Trophoblast cell (in vitro differentiated cells and primary cell): ENCODE results near the gene ULK3.

Experiments used
- DNase-seq, 2 donors: peaks; one replicate each; pipeline ENCODE4 v3.0.0-alpha.2; 2016
- H2AFZ ChIP-seq: 2 replicates; pipeline ENCODE4 v1.6.1; 2013; ENCODE audit warnings: low read length, moderate library complexity, mild to moderate bottlenecking; ENCODE audit not compliant: insufficient read depth, poor library complexity
- H2AK5ac ChIP-seq: 2 replicates; pipeline ENCODE4 v1.6.1; 2013; ENCODE audit warnings: mild to moderate bottlenecking, low read length
- H2BK120ac ChIP-seq: 2 replicates; pipeline ENCODE4 v1.6.1; 2013; ENCODE audit warnings: low read length, mild to moderate bottlenecking, moderate library complexity; ENCODE audit not compliant: insufficient read depth, poor library complexity
- H2BK12ac ChIP-seq: 2 replicates; pipeline ENCODE4 v1.6.1; 2013; ENCODE audit warnings: mild to moderate bottlenecking, low read length, moderate library complexity
- H2BK5ac ChIP-seq: 2 replicates; pipeline ENCODE4 v1.6.1; 2013; ENCODE audit warnings: low read length, low read depth, moderate library complexity, mild to moderate bottlenecking; ENCODE audit not compliant: poor library complexity
- H3K14ac ChIP-seq: 2 replicates; pipeline ENCODE4 v1.6.1; 2013; ENCODE audit warnings: mild to moderate bottlenecking, low read length
- H3K18ac ChIP-seq: 2 replicates; pipeline ENCODE4 v1.6.1; 2013; ENCODE audit warnings: mild to moderate bottlenecking, low read length
- H3K23ac ChIP-seq: 2 replicates; pipeline ENCODE4 v1.6.1; 2013; ENCODE audit warnings: low read length
- H3K27ac ChIP-seq: 2 replicates; pipeline ENCODE4 v1.5.1; 2013; ENCODE audit warnings: low read depth, mild to moderate bottlenecking, inconsistent platforms, low read length, moderate library complexity
- H3K27me3 ChIP-seq: 2 replicates; pipeline ENCODE4 v1.6.1; 2013; ENCODE audit warnings: inconsistent platforms, mild to moderate bottlenecking, low read length, moderate library complexity; ENCODE audit not compliant: insufficient read depth
- H3K36me3 ChIP-seq, 2 experiments: 1 replicate in 1 of 2; 2 replicates in 1 of 2; pipeline ENCODE4 v1.6.1; 2013; ENCODE audit warnings: low read length in 2 of 2, mild to moderate bottlenecking in 2 of 2, moderate library complexity in 1 of 2; ENCODE audit not compliant: insufficient read depth in 2 of 2, control insufficient read depth in 1 of 2
- H3K4ac ChIP-seq: 2 replicates; pipeline ENCODE4 v1.6.1; 2013; ENCODE audit warnings: low read depth, mild to moderate bottlenecking, low read length, moderate library complexity
- H3K4me1 ChIP-seq, 2 experiments: 1 replicate in 1 of 2; 2 replicates in 1 of 2; pipeline ENCODE4 v1.6.1; 2013; ENCODE audit warnings: low read length in 2 of 2, mild to moderate bottlenecking in 2 of 2, moderate library complexity in 1 of 2; ENCODE audit not compliant: insufficient read depth in 2 of 2, control insufficient read depth in 1 of 2
- H3K4me2 ChIP-seq: 2 replicates; pipeline ENCODE4 v1.6.1; 2013; ENCODE audit warnings: inconsistent platforms, mild to moderate bottlenecking, low read length, moderate library complexity
- H3K4me3 ChIP-seq: 2 replicates; pipeline ENCODE4 v1.5.1; 2013; ENCODE audit warnings: mild to moderate bottlenecking, low read depth, low read length, inconsistent platforms
- H3K79me1 ChIP-seq: one replicate; pipeline ENCODE4 v1.6.1; 2013; ENCODE audit warnings: low read length
- H3K79me2 ChIP-seq: 2 replicates; pipeline ENCODE4 v1.6.1; 2013; ENCODE audit warnings: low read length, mild to moderate bottlenecking; ENCODE audit not compliant: control insufficient read depth, insufficient read depth, poor library complexity
- H3K9ac ChIP-seq: 2 replicates; pipeline ENCODE4 v1.6.1; 2013; ENCODE audit warnings: mild to moderate bottlenecking, low read length
- H3K9me3 ChIP-seq: 2 replicates; pipeline ENCODE4 v1.6.1; 2013; ENCODE audit warnings: low read depth, mild to moderate bottlenecking, control low read depth, inconsistent platforms, low read length; ENCODE audit not compliant: insufficient read depth
- H4K12ac ChIP-seq: 2 replicates; pipeline ENCODE4 v1.6.1; 2013; ENCODE audit warnings: low read depth, mild to moderate bottlenecking, low read length, moderate library complexity
- H4K8ac ChIP-seq: 2 replicates; pipeline ENCODE4 v1.6.1; 2013; ENCODE audit warnings: low read depth, mild to moderate bottlenecking, low read length, moderate library complexity
- H4K91ac ChIP-seq: one replicate; pipeline ENCODE4 v1.6.1; 2013; ENCODE audit warnings: low read depth, mild to moderate bottlenecking, low read length, moderate library complexity
- WGBS: extraction: QIAGEN DNeasy Blood & Tissue Kit; methylation state at CpG from one replicate; pipeline ENCODE4 v1.1.7; 2013; ENCODE audit warnings: missing lambda C conversion rate; ENCODE audit not compliant: insufficient read length, insufficient coverage; ENCODE audit errors: extremely low coverage; 5-methylcytosine and 5-hydroxymethylcytosine counted together

Gene ULK3

GRCh38 chr15:74858369-74858740 is 15.4 kb upstream of the ULK3 start:
- no peak overlapping the region for H2BK12ac ChIP-seq
- H3K23ac ChIP-seq: no peak overlapping the region
- H4K8ac ChIP-seq: no peak overlapping the region
- no peak overlapping the region for H2AK5ac ChIP-seq
- no peak overlapping the region for H2AFZ ChIP-seq
- no peak overlapping the region for H3K27ac ChIP-seq
- no peak overlapping the region for H2BK120ac ChIP-seq
- no peak overlapping the region for H3K14ac ChIP-seq
- H3K9ac ChIP-seq: no peak overlapping the region
- no peak overlapping the region for H3K4ac ChIP-seq
- H3K79me2 ChIP-seq: peaks cover 5% of the 10 kb centered on the region
- WGBS: no CpG with 5 or more reads among the region's 4 CpGs
- H2BK5ac ChIP-seq: no peak overlapping the region
- no peaks in the 10 kb centered on the region for H3K79me1 ChIP-seq
- H4K12ac ChIP-seq: no peak overlapping the region
- H3K18ac ChIP-seq: no peak overlapping the region
- no peak overlapping the region for H3K4me2 ChIP-seq
- no peak overlapping the region for H4K91ac ChIP-seq
- no peak for DNase-seq
- H3K4me3 ChIP-seq: no peak overlapping the region
- H3K36me3 ChIP-seq: peaks cover 11% of the 10 kb centered on the region in 2 experiments
- H3K9me3 ChIP-seq: no peaks in the 10 kb centered on the region
- peaks cover 14% of the 10 kb centered on the region in 2 experiments for H3K4me1 ChIP-seq
- no peaks in the 10 kb centered on the region for H3K27me3 ChIP-seq

GRCh38 chr15:74857671-74858368 is 14.9 kb upstream of the ULK3 start:
- Histone ChIP-seq H3K9ac (no peak overlapping the region), H3K4me2 (no peak overlapping the region), H2BK12ac (no peak overlapping the region), H2AFZ (no peak overlapping the region), H3K79me2 (peaks cover 5% of the 10 kb centered on the region), H3K36me3 (peaks cover 16% of the 10 kb centered on the region in 2 experiments), H2BK5ac (no peak overlapping the region), H3K9me3 (no peaks in the 10 kb centered on the region), H4K12ac (no peak overlapping the region), H3K27ac (no peak overlapping the region), H2AK5ac (no peak overlapping the region), H4K91ac (peak overlapping the region; percentile 33), H3K18ac (peak overlapping the region; percentile 51), H2BK120ac (no peak overlapping the region), H3K14ac (peak overlapping the region; percentile 37), H3K23ac (no peak overlapping the region), H3K27me3 (no peaks in the 10 kb centered on the region), H4K8ac (no peak overlapping the region), H3K4me3 (no peak overlapping the region), H3K79me1 (no peaks in the 10 kb centered on the region), H3K4me1 (peaks cover 14% of the 10 kb centered on the region in 2 experiments), H3K4ac (no peak overlapping the region)
- DNase-seq: no peak
- WGBS: no CpG with 5 or more reads among the region's 9 CpGs

DNA sequence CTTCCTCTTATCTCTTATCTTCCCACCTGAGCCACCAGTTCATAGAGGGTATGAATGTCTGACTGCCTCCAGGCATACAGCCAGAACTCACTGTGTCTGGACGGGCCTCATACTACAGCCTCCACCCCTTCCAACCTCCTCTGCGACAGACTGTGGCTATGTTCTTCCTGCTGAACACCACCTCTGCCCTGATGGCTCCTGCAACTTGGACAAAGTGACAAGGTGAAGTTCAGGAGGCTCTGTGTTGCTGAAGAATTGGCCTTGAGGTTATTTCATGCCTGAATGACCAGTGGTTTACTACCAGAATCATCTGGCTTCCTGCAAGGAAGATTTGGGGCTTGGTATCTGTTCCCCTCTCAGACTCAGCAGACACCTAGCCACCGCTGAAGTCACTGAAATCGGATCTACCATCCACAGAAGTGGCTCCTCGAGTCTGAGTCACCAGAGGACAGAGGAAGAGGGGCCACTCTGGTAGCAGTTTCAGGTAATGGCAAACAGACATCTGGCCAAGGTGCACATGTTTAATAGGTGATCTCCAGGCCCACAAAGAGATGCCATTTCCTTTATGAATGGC is 14.2 kb upstream of the ULK3 start:
- H2BK120ac ChIP-seq: no peak overlapping the region
- no peak overlapping the region for H3K4me3 ChIP-seq
- peaks cover 5% of the 10 kb centered on the region for H3K79me2 ChIP-seq
- no peak overlapping the region for H3K23ac ChIP-seq
- H4K8ac ChIP-seq: no peak overlapping the region
- H3K18ac ChIP-seq: no peak overlapping the region
- H3K9me3 ChIP-seq: no peaks in the 10 kb centered on the region
- no peak overlapping the region for H2AFZ ChIP-seq
- H3K9ac ChIP-seq: no peak overlapping the region
- no peak overlapping the region for H2AK5ac ChIP-seq
- WGBS: no CpG with 5 or more reads among the region's 5 CpGs
- no peak overlapping the region for H3K14ac ChIP-seq
- no peak overlapping the region for H2BK5ac ChIP-seq
- peak; percentile 76 to 82 for DNase-seq
- no peak overlapping the region for H3K4me2 ChIP-seq
- no peak overlapping the region for H4K12ac ChIP-seq
- H3K4me1 ChIP-seq: peaks cover 14 to 15% of the 10 kb centered on the region in 2 experiments
- peaks cover 20 to 22% of the 10 kb centered on the region in 2 experiments for H3K36me3 ChIP-seq
- H3K27me3 ChIP-seq: no peaks in the 10 kb centered on the region
- no peak overlapping the region for H4K91ac ChIP-seq
- no peak overlapping the region for H2BK12ac ChIP-seq
- H3K4ac ChIP-seq: no peak overlapping the region
- no peaks in the 10 kb centered on the region for H3K79me1 ChIP-seq
- no peak overlapping the region for H3K27ac ChIP-seq

- no peak overlapping the region for H2BK12ac ChIP-seq
- no peak for DNase-seq
- no peak overlapping the region for H3K18ac ChIP-seq
- H3K4me1 ChIP-seq: peaks cover 14 to 21% of the 10 kb centered on the region in 2 experiments
- H2BK5ac ChIP-seq: no peak overlapping the region
- no peak overlapping the region for H2AFZ ChIP-seq
- no peaks in the 10 kb centered on the region for H3K79me1 ChIP-seq
- no peak overlapping the region for H3K4me3 ChIP-seq
- peaks cover 24 to 28% of the 10 kb centered on the region in 2 experiments for H3K36me3 ChIP-seq
- no peak overlapping the region for H3K27ac ChIP-seq
- H3K79me2 ChIP-seq: peaks cover 5% of the 10 kb centered on the region
- no peak overlapping the region for H3K14ac ChIP-seq
- no peaks in the 10 kb centered on the region for H3K27me3 ChIP-seq
- H4K91ac ChIP-seq: no peak overlapping the region
- no peak overlapping the region for H3K4ac ChIP-seq
- WGBS: no CpG with 5 or more reads among the region's 1 CpG
- H4K8ac ChIP-seq: no peak overlapping the region
- H3K9me3 ChIP-seq: no peaks in the 10 kb centered on the region
- H2AK5ac ChIP-seq: no peak overlapping the region
- no peak overlapping the region for H4K12ac ChIP-seq
- H3K9ac ChIP-seq: no peak overlapping the region
- H3K4me2 ChIP-seq: no peak overlapping the region
- no peak overlapping the region for H3K23ac ChIP-seq
- no peak overlapping the region for H2BK120ac ChIP-seq
Measured at GRCh38 chr15:74856537-74856936, 13.6 kb upstream of the ULK3 start.
